Measurements from ENCODE around the gene GRWD1.

GRWD1 gene

DNA sequence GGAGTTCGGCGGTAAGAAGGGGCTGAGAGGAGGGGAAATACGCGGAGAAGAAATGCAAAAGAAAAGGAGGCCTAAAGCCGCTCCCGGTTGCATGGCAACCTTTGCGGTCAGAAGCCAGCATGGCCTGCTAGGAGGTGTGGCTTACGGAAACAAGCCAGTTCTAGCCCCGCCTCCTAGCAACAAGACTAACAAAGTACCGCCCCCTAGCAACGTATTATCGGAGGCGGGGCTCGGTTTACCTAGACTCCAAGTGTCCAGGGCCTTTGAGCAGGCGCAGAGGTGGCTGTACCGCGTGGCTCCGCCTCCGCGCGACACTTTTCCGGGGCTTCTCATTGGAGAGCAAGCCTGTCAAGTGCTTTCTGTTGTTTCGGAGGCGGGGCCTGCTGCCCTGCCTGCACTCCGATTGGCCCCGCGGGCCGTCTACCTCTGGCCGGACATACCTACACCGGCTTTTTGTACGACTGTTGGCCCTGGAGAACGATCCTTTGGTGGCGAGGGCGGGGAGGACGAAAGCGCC lies 23.0 kb downstream of the GRWD1 start:
- peak overlapping the region in 4 of 5 donors; percentile 68 to 92 (median 86) for H3K9ac ChIP-seq (ENCODE audit: low read length in 5 of 5)
- peaks cover 3 to 20% (median 18%) of the 10 kb centered on the region in 5 donors for H3K4me1 ChIP-seq (ENCODE audit: control insufficient read depth in 5 of 5, insufficient read depth in 5 of 5, low read length in 5 of 5)
- peaks cover 2 to 35% (median 35%) of the 10 kb centered on the region in 5 donors for H3K36me3 ChIP-seq (ENCODE audit: control insufficient read depth in 5 of 5, insufficient read depth in 5 of 5, low read length in 5 of 5)
- peak overlapping the region; percentile 79 to 87 (median 81) for H3K4me3 ChIP-seq (ENCODE audit: low read depth in 1 of 5, low read length in 5 of 5)
- H3K27ac ChIP-seq (ENCODE audit: low read depth, low read length), result peak overlapping the region; percentile 90
- peaks cover 0 to 3% (median 0%) of the 10 kb centered on the region in 5 donors for H3K27me3 ChIP-seq (ENCODE audit: control insufficient read depth in 5 of 5, insufficient read depth in 4 of 5, low read length in 5 of 5)
- no peaks in the 10 kb centered on the region for H3K9me3 ChIP-seq (ENCODE audit: control insufficient read depth in 5 of 5, low read length in 5 of 5)

DNA sequence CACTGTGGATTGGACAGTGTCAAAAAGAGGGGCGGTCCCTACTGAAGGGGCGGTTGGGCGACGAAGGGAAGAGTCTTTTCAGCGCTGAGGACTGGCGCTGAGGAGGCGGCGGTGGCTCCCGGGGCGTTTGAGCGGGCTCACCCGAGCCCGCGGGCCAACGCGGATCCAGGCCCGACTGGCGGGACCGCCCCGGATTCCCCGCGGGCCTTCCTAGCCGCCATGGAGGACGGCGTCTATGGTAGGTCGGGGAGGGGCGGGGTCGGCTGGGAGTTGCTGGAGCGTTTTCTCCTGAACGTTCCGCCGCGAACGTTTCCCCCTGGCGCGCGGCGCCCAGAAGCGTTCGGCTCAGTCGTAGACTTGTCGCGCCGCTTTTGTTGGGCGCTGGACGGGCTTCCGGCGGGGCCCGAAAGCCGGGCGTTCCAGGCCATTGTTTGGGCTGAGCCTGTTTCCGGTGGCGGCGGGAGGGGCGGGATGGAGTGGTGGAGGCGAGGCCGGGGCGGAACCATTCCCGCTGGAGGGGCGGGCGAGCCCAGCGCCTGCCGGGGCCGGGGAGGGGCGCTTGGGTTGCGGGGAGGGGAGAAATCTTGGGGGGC lies 23.6 kb downstream of the GRWD1 start, which contains the start of gene CYTH2:
Gene CYTH2, plus strand, starts transcription at position 81 of the 593 bp plus-strand sequence. Its CDS starts 139 bp downstream, at position 220.
- H3K4me1 ChIP-seq (ENCODE audit: control insufficient read depth in 5 of 5, insufficient read depth in 5 of 5, low read length in 5 of 5), result peaks cover 3 to 20% (median 18%) of the 10 kb centered on the region in 5 donors
- peaks cover 2 to 41% (median 40%) of the 10 kb centered on the region in 5 donors for H3K36me3 ChIP-seq (ENCODE audit: control insufficient read depth in 5 of 5, insufficient read depth in 5 of 5, low read length in 5 of 5)
- H3K4me3 ChIP-seq (ENCODE audit: low read depth in 1 of 5, low read length in 5 of 5), result peak within 1 kb of the TSS; percentile 79 to 87 (median 84)
- peak within 1 kb of the TSS; percentile 90 for H3K27ac ChIP-seq (ENCODE audit: low read depth, low read length)
- H3K9me3 ChIP-seq (ENCODE audit: control insufficient read depth in 5 of 5, low read length in 5 of 5), result no peaks in the 10 kb centered on the region
- H3K9ac ChIP-seq (ENCODE audit: low read length in 5 of 5), result peak within 1 kb of the TSS in 4 of 5 donors; percentile 76 to 92 (median 86)
- peaks cover 0 to 3% (median 0%) of the 10 kb centered on the region in 5 donors for H3K27me3 ChIP-seq (ENCODE audit: control insufficient read depth in 5 of 5, insufficient read depth in 4 of 5, low read length in 5 of 5)

DNA sequence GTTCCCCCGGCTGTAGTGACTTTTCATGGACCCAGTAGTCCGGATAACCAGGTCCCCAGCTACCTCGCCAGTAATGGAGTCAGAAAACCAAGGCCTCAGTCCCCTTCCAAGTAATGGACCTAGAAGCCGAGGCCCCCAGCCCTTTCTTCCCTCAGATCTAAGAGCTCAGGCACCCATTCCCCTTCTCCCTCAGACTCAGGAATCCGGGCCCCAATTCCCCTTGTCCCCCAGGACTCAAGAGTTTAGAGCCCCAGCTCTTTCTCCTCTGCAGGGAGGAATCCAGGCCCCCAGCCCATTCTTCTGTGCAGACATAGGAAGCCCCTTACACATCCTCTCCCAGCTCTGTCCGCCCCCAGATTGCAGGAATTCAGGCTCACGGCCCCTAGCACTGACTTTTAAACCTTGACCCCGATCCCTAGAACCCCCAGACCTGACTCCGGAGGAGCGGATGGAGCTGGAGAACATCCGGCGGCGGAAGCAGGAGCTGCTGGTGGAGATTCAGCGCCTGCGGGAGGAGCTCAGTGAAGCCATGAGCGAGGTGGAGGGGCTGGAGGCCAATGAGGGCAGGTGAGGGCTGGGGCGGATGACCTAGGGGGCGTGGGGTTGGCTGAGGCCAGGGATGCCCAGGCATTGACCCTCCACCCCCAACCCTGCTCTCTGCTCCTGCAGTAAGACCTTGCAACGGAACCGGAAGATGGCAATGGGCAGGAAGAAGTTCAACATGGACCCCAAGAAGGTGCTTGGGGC lies 24.3 kb downstream of the GRWD1 start:
- Histone ChIP-seq H3K27me3 (ENCODE audit: control insufficient read depth in 5 of 5, insufficient read depth in 4 of 5, low read length in 5 of 5) (peaks cover 0 to 3% (median 0%) of the 10 kb centered on the region in 5 donors), H3K9me3 (ENCODE audit: control insufficient read depth in 5 of 5, low read length in 5 of 5) (no peaks in the 10 kb centered on the region), H3K4me1 (ENCODE audit: control insufficient read depth in 5 of 5, insufficient read depth in 5 of 5, low read length in 5 of 5) (peaks cover 3 to 20% (median 18%) of the 10 kb centered on the region in 5 donors), H3K36me3 (ENCODE audit: control insufficient read depth in 5 of 5, insufficient read depth in 5 of 5, low read length in 5 of 5) (peaks cover 2 to 48% (median 47%) of the 10 kb centered on the region in 5 donors), H3K27ac (ENCODE audit: low read depth, low read length) (peak overlapping the region; percentile 90), H3K4me3 (ENCODE audit: low read depth in 1 of 5, low read length in 5 of 5) (peak overlapping the region; percentile 79 to 87 (median 84)), H3K9ac (ENCODE audit: low read length in 5 of 5) (peak overlapping the region in 4 of 5 donors; percentile 47 to 84 (median 75))

DNA sequence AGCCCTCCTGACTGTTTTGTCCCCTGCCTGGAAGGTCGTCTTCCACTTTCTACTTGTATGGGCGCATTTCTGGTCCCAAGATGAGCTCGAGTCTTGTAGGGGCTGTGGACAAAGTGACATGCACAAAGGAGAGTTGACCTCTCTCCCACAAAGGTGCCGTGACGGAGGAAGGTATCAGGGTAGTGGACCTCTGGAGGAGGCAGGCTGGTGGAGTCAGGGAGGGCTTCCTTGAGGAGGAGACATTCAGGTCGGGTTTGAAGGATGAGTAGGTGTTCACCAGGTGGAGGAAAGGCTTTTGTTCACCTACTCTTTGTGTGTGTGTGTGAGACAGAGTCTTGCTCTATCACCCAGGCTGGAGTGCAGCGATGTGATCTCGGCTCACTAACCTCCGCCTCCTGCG lies 25.1 kb downstream of the GRWD1 start:
- Histone ChIP-seq H3K9ac (ENCODE audit: low read length in 5 of 5) (peak overlapping the region in 1 of 5 donors; percentile 74), H3K4me3 (ENCODE audit: low read depth in 1 of 5, low read length in 5 of 5) (peak overlapping the region in 1 of 5 donors; percentile 87), H3K27me3 (ENCODE audit: control insufficient read depth in 5 of 5, insufficient read depth in 4 of 5, low read length in 5 of 5) (peaks cover 0 to 3% (median 0%) of the 10 kb centered on the region in 5 donors), H3K27ac (ENCODE audit: low read depth, low read length) (no peak overlapping the region), H3K9me3 (ENCODE audit: control insufficient read depth in 5 of 5, low read length in 5 of 5) (no peaks in the 10 kb centered on the region), H3K36me3 (ENCODE audit: control insufficient read depth in 5 of 5, insufficient read depth in 5 of 5, low read length in 5 of 5) (peaks cover 2 to 55% (median 55%) of the 10 kb centered on the region in 5 donors), H3K4me1 (ENCODE audit: control insufficient read depth in 5 of 5, insufficient read depth in 5 of 5, low read length in 5 of 5) (peaks cover 3 to 20% (median 18%) of the 10 kb centered on the region in 5 donors)

DNA sequence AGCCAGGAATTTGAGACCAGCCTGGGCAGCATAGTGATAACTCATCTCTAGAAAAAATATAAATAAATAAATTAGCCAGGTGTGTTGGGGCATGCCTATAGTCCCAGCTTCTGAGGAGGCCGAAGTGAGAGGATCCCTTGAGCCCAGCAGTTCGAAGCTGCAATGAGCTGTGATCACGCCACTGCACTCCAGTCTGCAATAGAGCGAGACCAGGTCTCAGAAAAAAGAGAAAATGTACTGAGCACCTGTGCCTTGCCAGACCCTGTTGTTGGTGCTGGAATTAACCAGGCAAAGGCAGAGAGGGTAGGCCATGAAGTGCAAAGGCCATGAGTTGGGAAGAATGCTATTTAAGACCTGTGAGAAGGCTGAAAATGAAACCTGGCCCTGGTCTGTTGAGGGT lies 26.1 kb downstream of the GRWD1 start:
- Histone ChIP-seq H3K4me1 (ENCODE audit: control insufficient read depth in 5 of 5, insufficient read depth in 5 of 5, low read length in 5 of 5) (peaks cover 3 to 20% (median 18%) of the 10 kb centered on the region in 5 donors), H3K9me3 (ENCODE audit: control insufficient read depth in 5 of 5, low read length in 5 of 5) (no peaks in the 10 kb centered on the region), H3K36me3 (ENCODE audit: control insufficient read depth in 5 of 5, insufficient read depth in 5 of 5, low read length in 5 of 5) (peaks cover 2 to 65% (median 62%) of the 10 kb centered on the region in 5 donors), H3K27ac (ENCODE audit: low read depth, low read length) (no peak overlapping the region), H3K9ac (ENCODE audit: low read length in 5 of 5) (no peak overlapping the region), H3K4me3 (ENCODE audit: low read depth in 1 of 5, low read length in 5 of 5) (no peak overlapping the region), H3K27me3 (ENCODE audit: control insufficient read depth in 5 of 5, insufficient read depth in 4 of 5, low read length in 5 of 5) (peaks cover 0 to 3% (median 0%) of the 10 kb centered on the region in 5 donors)

DNA sequence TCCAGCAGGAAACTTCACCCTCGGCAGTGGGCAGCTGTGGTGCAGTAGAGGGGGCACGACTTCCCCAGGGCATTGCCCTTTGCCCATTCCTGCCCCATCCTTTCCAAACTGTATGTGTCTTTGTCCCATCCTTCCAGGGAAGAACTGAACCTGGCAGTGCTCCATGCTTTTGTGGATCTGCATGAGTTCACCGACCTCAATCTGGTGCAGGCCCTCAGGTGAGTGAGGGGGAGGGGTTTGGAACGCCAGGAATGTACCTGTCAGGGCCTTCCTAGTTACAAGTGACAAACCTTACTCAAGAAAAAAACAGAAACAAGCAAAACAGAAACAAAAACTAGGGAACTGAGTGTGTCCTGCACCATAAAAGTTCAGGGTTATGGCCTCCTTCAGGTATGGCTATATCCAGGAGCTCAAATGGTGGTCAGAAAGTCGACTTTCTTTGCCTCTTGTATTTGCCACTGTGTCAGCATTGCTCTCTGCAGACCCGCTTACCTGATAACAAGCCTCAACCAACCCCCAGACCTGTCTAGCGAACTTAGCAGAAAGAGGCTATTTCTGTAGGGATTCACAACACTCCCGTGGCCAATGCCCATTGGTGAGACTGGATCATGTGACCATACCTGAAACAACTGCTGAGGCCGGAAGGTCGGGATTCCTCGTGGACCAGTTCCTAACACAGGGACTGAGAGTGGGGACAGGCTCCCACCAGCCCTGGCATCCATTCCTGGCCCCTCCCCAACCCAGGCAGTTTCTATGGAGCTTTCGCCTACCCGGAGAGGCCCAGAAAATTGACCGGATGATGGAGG lies 27.6 kb downstream of the GRWD1 start:
- Histone ChIP-seq H3K9ac (ENCODE audit: low read length in 5 of 5) (no peak overlapping the region), H3K36me3 (ENCODE audit: control insufficient read depth in 5 of 5, insufficient read depth in 5 of 5, low read length in 5 of 5) (peaks cover 2 to 80% (median 78%) of the 10 kb centered on the region in 5 donors), H3K9me3 (ENCODE audit: control insufficient read depth in 5 of 5, low read length in 5 of 5) (no peaks in the 10 kb centered on the region), H3K4me3 (ENCODE audit: low read depth in 1 of 5, low read length in 5 of 5) (no peak overlapping the region), H3K4me1 (ENCODE audit: control insufficient read depth in 5 of 5, insufficient read depth in 5 of 5, low read length in 5 of 5) (peaks cover 3 to 17% (median 14%) of the 10 kb centered on the region in 5 donors), H3K27ac (ENCODE audit: low read depth, low read length) (no peak overlapping the region), H3K27me3 (ENCODE audit: control insufficient read depth in 5 of 5, insufficient read depth in 4 of 5, low read length in 5 of 5) (no peaks in the 10 kb centered on the region)

DNA sequence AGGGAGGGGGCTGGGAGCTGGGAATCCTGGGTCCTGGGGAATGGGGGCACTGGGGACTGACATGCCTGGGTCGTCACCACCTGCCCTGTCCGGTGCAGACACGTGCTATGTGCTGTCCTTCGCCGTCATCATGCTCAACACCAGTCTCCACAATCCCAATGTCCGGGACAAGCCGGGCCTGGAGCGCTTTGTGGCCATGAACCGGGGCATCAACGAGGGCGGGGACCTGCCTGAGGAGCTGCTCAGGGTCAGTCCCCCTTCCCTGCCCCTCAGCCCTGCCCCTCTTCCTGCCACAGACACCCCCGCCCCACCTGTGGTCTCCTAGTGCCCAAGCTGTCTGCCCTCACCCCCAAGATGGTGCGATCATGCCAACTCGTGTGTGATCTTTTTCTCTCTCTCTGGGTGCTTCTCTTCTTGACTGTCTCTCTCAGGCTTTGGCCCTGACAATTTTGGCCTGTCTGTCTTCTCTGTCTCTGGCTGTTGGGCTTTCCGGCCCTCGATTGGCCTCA lies 28.4 kb downstream of the GRWD1 start:
- no peak overlapping the region for H3K27ac ChIP-seq (ENCODE audit: low read depth, low read length)
- no peak overlapping the region for H3K9ac ChIP-seq (ENCODE audit: low read length in 5 of 5)
- no peaks in the 10 kb centered on the region for H3K9me3 ChIP-seq (ENCODE audit: control insufficient read depth in 5 of 5, low read length in 5 of 5)
- peaks cover 2 to 85% (median 82%) of the 10 kb centered on the region in 5 donors for H3K36me3 ChIP-seq (ENCODE audit: control insufficient read depth in 5 of 5, insufficient read depth in 5 of 5, low read length in 5 of 5)
- H3K27me3 ChIP-seq (ENCODE audit: control insufficient read depth in 5 of 5, insufficient read depth in 4 of 5, low read length in 5 of 5), result no peaks in the 10 kb centered on the region
- H3K4me1 ChIP-seq (ENCODE audit: control insufficient read depth in 5 of 5, insufficient read depth in 5 of 5, low read length in 5 of 5), result peaks cover 1 to 13% (median 11%) of the 10 kb centered on the region in 5 donors
- no peak overlapping the region for H3K4me3 ChIP-seq (ENCODE audit: low read depth in 1 of 5, low read length in 5 of 5)

DNA sequence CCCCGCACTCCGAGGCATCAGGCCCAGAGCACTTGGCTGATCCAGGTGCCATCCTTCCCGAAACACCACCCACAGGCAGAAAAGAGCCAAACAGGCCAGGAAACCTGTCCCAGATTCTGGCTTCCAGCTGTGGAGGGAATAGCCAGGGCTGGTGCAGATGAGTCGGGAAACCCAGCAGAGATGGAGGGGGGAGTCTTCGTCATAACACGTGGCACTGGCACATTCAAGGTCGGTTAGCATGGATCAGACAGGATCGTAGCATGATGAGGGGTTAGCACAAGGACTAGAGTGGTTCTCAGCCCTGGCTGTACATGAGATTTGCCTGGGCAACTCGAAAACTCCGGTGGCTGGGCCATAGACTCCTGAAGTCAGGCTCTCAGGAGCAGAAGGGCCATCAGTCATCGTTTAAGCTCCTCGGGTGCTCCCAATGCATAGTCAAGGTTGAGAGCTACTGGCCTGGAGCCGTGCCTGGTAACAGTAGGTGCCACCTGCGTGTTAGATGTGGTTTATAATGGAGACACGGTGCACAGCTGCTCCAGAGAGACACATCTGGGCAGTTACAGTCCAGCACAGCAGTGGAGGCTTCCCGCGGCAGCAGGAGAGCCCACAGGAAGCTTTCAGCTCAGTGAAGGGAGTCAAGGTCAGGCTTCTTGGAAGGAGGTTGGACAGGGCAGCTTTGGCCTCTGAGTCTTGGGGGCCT lies 29.7 kb downstream of the GRWD1 start:
- H3K9ac ChIP-seq (ENCODE audit: low read length in 5 of 5), result no peak overlapping the region
- peaks cover 2 to 85% (median 82%) of the 10 kb centered on the region in 5 donors for H3K36me3 ChIP-seq (ENCODE audit: control insufficient read depth in 5 of 5, insufficient read depth in 5 of 5, low read length in 5 of 5)
- no peaks in the 10 kb centered on the region for H3K27me3 ChIP-seq (ENCODE audit: control insufficient read depth in 5 of 5, insufficient read depth in 4 of 5, low read length in 5 of 5)
- H3K4me1 ChIP-seq (ENCODE audit: control insufficient read depth in 5 of 5, insufficient read depth in 5 of 5, low read length in 5 of 5), result peaks cover under 1 to 14% (median 9%) of the 10 kb centered on the region in 5 donors
- H3K27ac ChIP-seq (ENCODE audit: low read depth, low read length), result no peak overlapping the region
- no peak overlapping the region for H3K4me3 ChIP-seq (ENCODE audit: low read depth in 1 of 5, low read length in 5 of 5)
- no peaks in the 10 kb centered on the region for H3K9me3 ChIP-seq (ENCODE audit: control insufficient read depth in 5 of 5, low read length in 5 of 5)

DNA sequence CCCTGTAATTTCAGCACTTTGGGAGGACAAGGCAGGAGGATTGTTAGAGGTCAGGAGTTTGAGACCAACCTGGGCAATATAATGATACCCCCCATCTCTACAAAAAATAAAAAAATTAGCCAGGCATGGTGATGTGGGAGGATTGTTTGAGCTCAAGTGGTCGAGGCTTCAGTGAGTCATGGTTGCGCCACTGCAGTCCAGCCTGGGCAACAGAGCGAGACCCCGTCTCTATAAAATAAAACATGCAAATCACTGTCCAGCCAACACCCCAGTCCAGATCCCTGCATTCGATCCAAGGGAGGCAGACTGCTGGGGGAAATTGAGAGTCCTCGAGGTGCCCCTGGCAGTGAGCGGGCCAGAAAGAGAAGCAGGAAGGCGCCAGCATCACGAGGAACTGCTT lies 30.4 kb downstream of the GRWD1 start:
- Histone ChIP-seq H3K27me3 (ENCODE audit: control insufficient read depth in 5 of 5, insufficient read depth in 4 of 5, low read length in 5 of 5) (no peaks in the 10 kb centered on the region), H3K4me3 (ENCODE audit: low read depth in 1 of 5, low read length in 5 of 5) (no peak overlapping the region), H3K9me3 (ENCODE audit: control insufficient read depth in 5 of 5, low read length in 5 of 5) (no peaks in the 10 kb centered on the region), H3K4me1 (ENCODE audit: control insufficient read depth in 5 of 5, insufficient read depth in 5 of 5, low read length in 5 of 5) (peaks cover 2 to 17% (median 13%) of the 10 kb centered on the region in 5 donors), H3K27ac (ENCODE audit: low read depth, low read length) (no peak overlapping the region), H3K36me3 (ENCODE audit: control insufficient read depth in 5 of 5, insufficient read depth in 5 of 5, low read length in 5 of 5) (peaks cover 2 to 79% (median 76%) of the 10 kb centered on the region in 5 donors), H3K9ac (ENCODE audit: low read length in 5 of 5) (no peak overlapping the region)

Measured in subcutaneous abdominal adipose tissue (tissue), 5 donors.